GM23248 (cell line): ENCODE results near the gene CTNNA3. TPM values are rescaled to one million over a fixed set of nuclear protein-coding genes. Genes with fewer than 3 reads are reported as not detected.

Experiments used
- DNase-seq: peaks from one replicate; pipeline ENCODE4 v3.0.0-alpha.2; 2015
- H2AFZ ChIP-seq: fragments of 200-600 bp; sonication (generic); 2 replicates; pipeline ENCODE4 v1.6.1; 2016; ENCODE audit warnings: antibody characterized with exemption
- H3F3A ChIP-seq: fragments of 200-600 bp; sonication (generic); 2 replicates; pipeline ENCODE4 v1.6.1; 2016; ENCODE audit warnings: mild to moderate bottlenecking, antibody characterized with exemption, mixed run types; ENCODE audit not compliant: insufficient read depth
- H3K27ac ChIP-seq: fragments of 200-600 bp; sonication (generic); 2 replicates; pipeline ENCODE4 v1.5.1; 2016; ENCODE audit warnings: mild to moderate bottlenecking
- H3K27me3 ChIP-seq: fragments of 200-600 bp; sonication (generic); replicated peaks from 2 replicates; pipeline ENCODE4 v1.6.1; 2016; ENCODE audit warnings: mild to moderate bottlenecking; ENCODE audit not compliant: insufficient read depth
- H3K36me3 ChIP-seq: fragments of 200-600 bp; sonication (generic); 2 replicates; pipeline ENCODE4 v1.6.1; 2016; ENCODE audit warnings: low read depth, mild to moderate bottlenecking
- H3K4me1 ChIP-seq: fragments of 200-600 bp; sonication (generic); 2 replicates; pipeline ENCODE4 v1.6.1; 2016; ENCODE audit warnings: mild to moderate bottlenecking; ENCODE audit not compliant: insufficient read depth
- H3K4me2 ChIP-seq: fragments of 200-600 bp; sonication (generic); one replicate; pipeline ENCODE4 v1.6.1; 2016; ENCODE audit warnings: mild to moderate bottlenecking; ENCODE audit not compliant: unreplicated experiment
- H3K4me3 ChIP-seq: fragments of 200-600 bp; sonication (generic); 2 replicates; pipeline ENCODE4 v1.5.1; 2016; ENCODE audit warnings: mild to moderate bottlenecking
- H3K79me2 ChIP-seq: fragments of 200-600 bp; sonication (generic); 2 replicates; pipeline ENCODE4 v1.6.1; 2016; ENCODE audit warnings: mild to moderate bottlenecking; ENCODE audit not compliant: insufficient read depth
- H3K9ac ChIP-seq: fragments of 200-600 bp; sonication (generic); 2 replicates; pipeline ENCODE4 v1.6.1; 2016; ENCODE audit warnings: mild to moderate bottlenecking
- H3K9me2 ChIP-seq: fragments of 200-600 bp; sonication (generic); 2 replicates; pipeline ENCODE4 v1.6.1; 2016; ENCODE audit warnings: mixed run types, mild to moderate bottlenecking, moderate library complexity; ENCODE audit not compliant: insufficient read depth
- H3K9me3 ChIP-seq: fragments of 200-600 bp; sonication (generic); one replicate; pipeline ENCODE4 v1.6.1; 2017; ENCODE audit warnings: low read depth
- H4K20me1 ChIP-seq: fragments of 200-600 bp; sonication (generic); 2 replicates; pipeline ENCODE4 v1.6.0; 2016; ENCODE audit not compliant: insufficient read depth
- EZH2 ChIP-seq: fragments of 200-600 bp; sonication (generic); IDR thresholded peaks from 2 replicates; pipeline ENCODE4 v1.6.1; 2018; ENCODE audit warnings: antibody characterized with exemption, mild to moderate bottlenecking; ENCODE audit not compliant: insufficient read depth, poor library complexity, severe bottlenecking
- EZH2phosphoT487 ChIP-seq: fragments of 200-600 bp; sonication (generic); IDR thresholded peaks from 2 replicates; pipeline ENCODE4 v1.6.1; 2018; ENCODE audit warnings: antibody characterized with exemption, moderate library complexity, mild to moderate bottlenecking, low read depth; ENCODE audit not compliant: insufficient read depth
- WGBS, 2 experiments: methylation state at CpG; one replicate each; pipeline ENCODE4 v1.1.6; 2015 to 2017; ENCODE audit warnings: low lambda C conversion rate in 2 of 2, low coverage in 1 of 2; ENCODE audit errors: missing lambda C conversion rate in 2 of 2; 5-methylcytosine and 5-hydroxymethylcytosine counted together
- in situ Hi-C: fragments of 300-500 bp; cut with MboI; formaldehyde crosslinking; loops from 2 replicates; pipeline ENCODE4 v1.15.0; 2020
- polyA plus RNA-seq: library from polyadenylated mRNA; unstranded; fragments of >200 nt; fragmentation: Nextera tagmentation; extraction: Ambion mirVana; gene quantifications from 2 replicates; pipeline ENCODE4 v1.2.1, GENCODE V29; 2016
- total RNA-seq: library from RNA; depleted of rRNA; stranded (reverse); fragments of >200 nt; shearing (Covaris generic); gene quantifications from 2 replicates; pipeline ENCODE4 v1.2.3, GENCODE V29; 2014

CTNNA3 gene
- total and polyA plus RNA-seq, 2 experiments from 2014 or later: not detected

DNA sequence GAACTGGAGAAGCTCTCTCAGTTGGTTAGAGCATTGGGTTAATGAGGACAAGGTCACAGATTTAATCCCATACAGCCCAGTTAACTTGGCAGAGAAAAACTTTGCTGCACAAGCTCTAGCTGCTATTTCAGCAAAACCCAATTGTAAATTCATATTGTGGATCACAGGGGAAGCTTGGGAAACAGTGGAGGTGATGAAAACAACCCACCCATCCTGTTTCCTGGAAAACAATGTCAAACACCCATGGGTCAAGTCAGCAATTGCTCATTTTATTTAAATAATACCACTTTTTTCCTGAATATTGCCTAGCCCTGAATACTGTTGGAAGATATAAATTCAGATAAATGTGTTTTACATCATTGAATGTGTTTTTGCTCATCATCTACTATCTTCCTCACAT, 1670.8 kb downstream of the CTNNA3 start:
- Histone ChIP-seq H3K27me3 (no peaks in the 10 kb centered on the region), H2AFZ (no peak overlapping the region), H3K9ac (no peak overlapping the region), H3K4me2 (no peak overlapping the region), H3K27ac (no peak overlapping the region), H3K4me3 (no peak overlapping the region), H3K4me1 (no peaks in the 10 kb centered on the region), H3K79me2 (no peaks in the 10 kb centered on the region), H4K20me1 (no peaks in the 10 kb centered on the region), H3K9me3 (no peaks in the 10 kb centered on the region), H3F3A (no peaks in the 10 kb centered on the region), H3K9me2 (no peaks in the 10 kb centered on the region), H3K36me3 (no peaks in the 10 kb centered on the region)
- in situ Hi-C loops: no loop called here
- no peak for DNase-seq
- no peak for TF ChIP-seq EZH2
- no peak for TF ChIP-seq EZH2phosphoT487

DNA sequence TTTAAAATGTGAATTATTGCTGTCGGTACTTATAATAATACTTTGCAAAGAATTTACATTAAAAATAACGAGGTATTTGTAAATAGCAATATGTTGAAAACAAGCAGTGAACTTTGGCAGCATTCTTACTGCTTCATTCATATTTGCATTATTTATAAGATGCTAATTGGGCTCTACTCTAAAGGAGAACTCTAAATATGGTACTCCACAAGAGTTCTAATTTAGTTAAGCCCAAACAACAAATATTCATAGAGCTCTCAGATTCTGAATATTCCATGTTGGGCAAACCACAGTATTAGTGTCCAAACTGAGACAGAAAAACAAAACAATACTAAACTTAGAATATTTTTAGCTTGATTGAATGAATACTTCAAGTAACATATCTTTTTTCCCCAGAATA, 1674.6 kb downstream of the CTNNA3 start:
- Histone ChIP-seq H4K20me1 (no peaks in the 10 kb centered on the region), H3K4me2 (no peak overlapping the region), H3K9ac (no peak overlapping the region), H3K36me3 (no peaks in the 10 kb centered on the region), H3K4me3 (no peak overlapping the region), H3K27me3 (no peaks in the 10 kb centered on the region), H3F3A (no peaks in the 10 kb centered on the region), H3K9me2 (no peaks in the 10 kb centered on the region), H3K9me3 (peaks cover 5% of the 10 kb centered on the region), H3K4me1 (no peaks in the 10 kb centered on the region), H3K79me2 (no peaks in the 10 kb centered on the region), H2AFZ (no peak overlapping the region), H3K27ac (no peak overlapping the region)
- TF ChIP-seq EZH2: no peak
- no peak for TF ChIP-seq EZH2phosphoT487
- in situ Hi-C loops: no loop called here
- DNase-seq: no peak
- WGBS, 2 experiments: 0 to 4% methylated on average over 2 of the region's 2 CpGs

DNA sequence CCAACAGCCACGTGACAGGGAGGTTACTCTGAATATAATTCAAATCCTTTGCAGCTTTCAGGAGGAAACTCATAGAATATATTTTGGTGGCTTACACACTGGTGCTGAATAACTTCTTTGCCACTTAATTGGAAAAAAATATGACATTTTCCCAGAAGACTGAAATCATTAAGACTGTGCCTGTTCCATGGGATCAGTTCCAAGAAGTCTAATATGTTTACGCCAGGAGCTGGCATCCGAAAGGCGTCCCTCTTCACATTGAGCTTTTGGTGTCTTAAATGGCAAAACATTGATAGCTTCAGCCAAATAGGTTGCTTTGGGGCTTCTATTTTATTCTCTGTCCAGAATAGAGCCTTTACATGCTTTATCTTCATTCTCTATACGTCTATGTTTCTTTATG, 1687.8 kb downstream of the CTNNA3 start:
- H3K9me2 ChIP-seq: no peaks in the 10 kb centered on the region
- no peak overlapping the region for H3K4me2 ChIP-seq
- H3K4me3 ChIP-seq: no peak overlapping the region
- DNase-seq: no peak
- 6 to 9% methylated on average over 5 of the region's 5 CpGs for WGBS, 2 experiments
- no peaks in the 10 kb centered on the region for H3K9me3 ChIP-seq
- no peaks in the 10 kb centered on the region for H4K20me1 ChIP-seq
- in situ Hi-C loops: no loop called here
- no peak for TF ChIP-seq EZH2phosphoT487
- TF ChIP-seq EZH2: no peak
- H3K79me2 ChIP-seq: no peaks in the 10 kb centered on the region
- H3K4me1 ChIP-seq: no peaks in the 10 kb centered on the region
- no peak overlapping the region for H2AFZ ChIP-seq
- H3K27me3 ChIP-seq: no peaks in the 10 kb centered on the region
- H3F3A ChIP-seq: no peaks in the 10 kb centered on the region
- H3K36me3 ChIP-seq: no peaks in the 10 kb centered on the region
- H3K9ac ChIP-seq: no peak overlapping the region
- no peak overlapping the region for H3K27ac ChIP-seq

DNA sequence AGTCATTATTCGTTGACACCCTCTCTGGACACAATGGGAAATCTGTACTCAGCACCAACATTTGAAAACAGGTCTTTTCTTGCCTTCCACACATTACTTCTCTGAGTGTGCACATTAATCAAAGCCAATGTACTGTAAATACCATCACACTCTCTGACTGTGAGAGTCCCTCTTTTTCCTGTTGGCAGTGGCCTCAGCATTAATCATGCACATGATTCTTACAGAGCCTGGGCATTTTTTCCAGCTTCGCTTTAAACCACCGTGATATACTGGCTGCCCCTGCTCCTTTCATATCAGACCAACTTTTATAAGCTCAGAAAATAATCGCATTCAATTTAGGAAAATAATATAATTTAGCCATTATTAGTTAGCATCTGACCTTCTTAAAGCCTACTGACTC, 1689.6 kb downstream of the CTNNA3 start:
- Histone ChIP-seq H3K9me3 (no peaks in the 10 kb centered on the region), H3K36me3 (no peaks in the 10 kb centered on the region), H3K4me3 (no peak overlapping the region), H4K20me1 (no peaks in the 10 kb centered on the region), H3K27ac (no peak overlapping the region), H3F3A (no peaks in the 10 kb centered on the region), H3K9me2 (no peaks in the 10 kb centered on the region), H3K4me1 (no peaks in the 10 kb centered on the region), H3K9ac (no peak overlapping the region), H2AFZ (no peak overlapping the region), H3K4me2 (no peak overlapping the region), H3K27me3 (no peaks in the 10 kb centered on the region), H3K79me2 (no peaks in the 10 kb centered on the region)
- TF ChIP-seq EZH2phosphoT487 (no peak), EZH2 (no peak)
- 28 to 30% methylated on average over 4 of the region's 4 CpGs for whole genome bisulfite sequencing, 2 experiments
- no peak for DNase-seq
- in situ Hi-C loops: no loop called here

DNA sequence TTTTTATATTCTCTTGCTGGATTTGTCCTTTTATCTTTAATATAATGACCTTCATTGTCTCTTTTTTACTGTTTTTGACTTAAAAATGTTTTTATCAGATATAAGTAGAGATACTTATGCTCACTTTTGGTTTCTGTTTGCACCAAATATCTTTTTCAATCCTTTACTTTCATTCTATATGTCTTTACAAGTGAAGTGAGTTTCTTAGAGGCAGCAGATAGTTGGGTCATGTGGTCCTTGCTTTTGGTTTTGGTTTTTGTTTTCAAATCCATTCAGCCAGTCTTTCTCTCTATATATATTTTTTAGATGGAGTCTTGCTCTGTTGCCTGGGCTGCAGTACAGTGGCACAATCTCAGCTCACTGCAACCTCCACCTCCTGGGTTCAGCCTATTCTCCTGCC, 1702.5 kb downstream of the CTNNA3 start:
- DNase-seq: no peak
- no peaks in the 10 kb centered on the region for H3K9me3 ChIP-seq
- no peaks in the 10 kb centered on the region for H3K4me1 ChIP-seq
- no peaks in the 10 kb centered on the region for H4K20me1 ChIP-seq
- no peaks in the 10 kb centered on the region for H3K36me3 ChIP-seq
- no peak overlapping the region for H3K9ac ChIP-seq
- H3K27me3 ChIP-seq: no peaks in the 10 kb centered on the region
- H3K9me2 ChIP-seq: no peaks in the 10 kb centered on the region
- no peak overlapping the region for H3K27ac ChIP-seq
- in situ Hi-C loops: no loop called here
- no peak overlapping the region for H2AFZ ChIP-seq
- H3K79me2 ChIP-seq: no peaks in the 10 kb centered on the region
- no peaks in the 10 kb centered on the region for H3F3A ChIP-seq
- no peak overlapping the region for H3K4me3 ChIP-seq
- TF ChIP-seq EZH2: no peak
- TF ChIP-seq EZH2phosphoT487: no peak
- H3K4me2 ChIP-seq: no peak overlapping the region
